ENCODE results near the gene MLXIP.

DNA sequence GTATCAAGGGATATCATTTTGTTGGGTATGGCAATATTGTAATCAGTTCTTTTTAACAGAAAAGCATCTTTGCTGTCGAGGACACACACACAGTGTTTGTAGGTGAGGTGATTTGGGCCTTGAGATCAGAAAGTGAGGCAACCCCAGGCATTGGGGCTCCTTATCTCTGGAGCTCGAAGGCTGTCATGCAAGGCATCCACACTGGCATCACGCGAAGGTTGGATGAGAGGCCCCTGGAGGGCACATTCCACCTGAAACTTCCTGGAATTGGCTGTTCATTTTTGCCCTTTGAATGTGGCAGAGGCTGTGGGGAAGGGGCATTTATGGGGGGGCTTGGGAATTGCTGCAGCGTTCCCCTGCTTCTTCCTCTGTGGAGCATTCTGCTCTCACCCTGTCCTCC lies 49.9 kb downstream of the MLXIP start:
- TF ChIP-seq POLR2A (IDR thresholded peaks at IDR 0.05) (no peak), POLR2AphosphoS5 (IDR thresholded peaks at IDR 0.05) (no peak), CTCF (IDR thresholded peaks at IDR 0.05) (no peak)

Data from prostate gland (tissue), 2 donors.